MM.1S (cell line): ENCODE results near the gene RPH3AL.

ENCODE experiments used
- CTCF ChIP-seq: fragments of 300-600 bp; sonication (generic); IDR thresholded peaks from 2 replicates; pipeline ENCODE4 v1.5.1; 2016; ENCODE audit warnings: antibody characterized with exemption, low read length, mixed read lengths
- EZH2 ChIP-seq: fragments of 300-600 bp; sonication (generic); optimal IDR thresholded peaks from 2 replicates; pipeline ENCODE3; 2017; ENCODE audit warnings: low read depth, mild to moderate bottlenecking, antibody characterized with exemption, low read length, mixed read lengths

- no peak for TF ChIP-seq CTCF
- no peak for TF ChIP-seq EZH2
These were observed 67.8 kb downstream of the RPH3AL start for GRCh38 chr17:284676-285355.
